SU-DHL-6 (cell line): Measurements from ENCODE around the gene TAS2R60.

Source experiments
- H2AFZ ChIP-seq: fragments of 200-600 bp; sonication (generic); 2 replicates; pipeline ENCODE4 v1.6.1; 2014; ENCODE audit warnings: low read depth, mild to moderate bottlenecking, moderate library complexity, mixed read lengths, antibody characterized with exemption, low read length; ENCODE audit not compliant: severe bottlenecking
- H3F3A ChIP-seq: fragments of 200-600 bp; shearing (Covaris generic); 2 replicates; pipeline ENCODE4 v1.6.0; 2016; ENCODE audit warnings: antibody characterized with exemption, mild to moderate bottlenecking; ENCODE audit not compliant: insufficient read depth
- H3K27ac ChIP-seq: fragments of 200-600 bp; sonication (generic); 2 replicates; pipeline ENCODE4 v1.5.1; 2016; ENCODE audit warnings: low read depth, mild to moderate bottlenecking, low read length, moderate library complexity, mixed read lengths
- H3K27me3 ChIP-seq: fragments of 200-600 bp; sonication (generic), shearing (Covaris generic); 2 replicates; pipeline ENCODE4 v1.6.0; 2014; ENCODE audit warnings: mild to moderate bottlenecking, low read length
- H3K36me3 ChIP-seq: fragments of 200-600 bp; sonication (generic); 2 replicates; pipeline ENCODE4 v1.6.1; 2014; ENCODE audit warnings: mild to moderate bottlenecking, low read length, mixed read lengths
- H3K4me2 ChIP-seq: fragments of 300-600, 200-600 bp; shearing (Covaris generic), sonication (generic); 2 replicates; pipeline ENCODE4 v1.6.0; 2014; ENCODE audit warnings: low read length, low read depth, mild to moderate bottlenecking; ENCODE audit not compliant: poor library complexity, severe bottlenecking
- H3K4me3 ChIP-seq: fragments of 200-600 bp; sonication (generic); 2 replicates; pipeline ENCODE4 v1.5.1; 2014; ENCODE audit warnings: antibody characterized with exemption, low read length, mild to moderate bottlenecking, mixed read lengths; ENCODE audit not compliant: insufficient read depth, poor library complexity, severe bottlenecking
- H3K79me2 ChIP-seq: fragments of 200-600 bp; sonication (generic); 2 replicates; pipeline ENCODE4 v1.6.1; 2014; ENCODE audit warnings: mild to moderate bottlenecking, low read length, moderate library complexity; ENCODE audit not compliant: insufficient read depth
- H3K9ac ChIP-seq: fragments of 200-600 bp; sonication (generic); 2 replicates; pipeline ENCODE4 v1.7.0; 2014; ENCODE audit warnings: mild to moderate bottlenecking, low read length
- H3K9me2 ChIP-seq: fragments of 200-600 bp; sonication (generic); replicated peaks from 2 replicates; pipeline ENCODE4 v1.6.1; 2014; ENCODE audit warnings: low read length; ENCODE audit not compliant: insufficient read depth
- H3K9me3 ChIP-seq: fragments of 200-600 bp; sonication (generic); 2 replicates; pipeline ENCODE4 v1.6.1; 2014; ENCODE audit warnings: low read length, mixed read lengths; ENCODE audit not compliant: insufficient read depth
- H4K20me1 ChIP-seq: fragments of 200-600 bp; sonication (generic); 2 replicates; pipeline ENCODE4 v1.6.1; 2014; ENCODE audit warnings: low read depth, mild to moderate bottlenecking, antibody characterized with exemption, low read length, moderate library complexity, mixed read lengths
- CTCF ChIP-seq: fragments of 200-600 bp; sonication (generic); IDR thresholded peaks from one replicate; pipeline ENCODE4 v1.5.1; 2017; ENCODE audit warnings: antibody characterized with exemption, mild to moderate bottlenecking, low read length, moderate library complexity; ENCODE audit not compliant: insufficient read depth, poor library complexity, severe bottlenecking
- EZH2phosphoT487 ChIP-seq: fragments of 200-600 bp; sonication (generic), shearing (Covaris generic); conservative IDR thresholded peaks from 2 replicates; pipeline ENCODE4 v1.6.1; 2018; ENCODE audit warnings: mild to moderate bottlenecking, antibody characterized with exemption, low read length, moderate library complexity, mixed read lengths

Gene TAS2R60

GRCh38 chr7:143479055-143479766 is 36.0 kb downstream of the TAS2R60 start:
- Histone ChIP-seq H3K9me3 (no peaks in the 10 kb centered on the region), H3K9me2 (no peaks in the 10 kb centered on the region), H3K4me3 (no peak overlapping the region), H3K36me3 (no peaks in the 10 kb centered on the region), H3K4me2 (no peak overlapping the region), H2AFZ (no peak overlapping the region), H3K9ac (no peak overlapping the region), H3K27ac (no peak overlapping the region), H3K27me3 (no peaks in the 10 kb centered on the region), H4K20me1 (no peaks in the 10 kb centered on the region), H3F3A (no peaks in the 10 kb centered on the region), H3K79me2 (no peaks in the 10 kb centered on the region)
- TF ChIP-seq EZH2phosphoT487 = no peak
- no peak for TF ChIP-seq CTCF

DNA sequence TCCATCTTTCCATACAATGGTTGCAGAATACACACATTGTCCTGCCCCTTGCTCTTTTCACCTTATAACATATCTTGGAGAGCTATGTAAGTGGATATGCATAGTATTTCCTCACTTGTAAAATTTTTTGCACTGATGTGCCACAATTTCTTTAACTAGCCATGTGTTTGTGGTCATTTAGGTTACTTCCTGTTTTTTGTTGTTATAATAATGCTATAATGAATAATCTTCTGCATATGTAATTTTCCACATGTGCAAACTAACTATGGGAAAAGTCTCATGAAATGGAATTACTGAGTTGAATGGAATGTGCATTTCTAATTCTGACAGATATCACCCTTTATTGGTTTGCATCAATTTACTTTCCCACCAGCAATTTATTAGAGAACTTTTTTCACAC is 37.2 kb downstream of the TAS2R60 start:
- Histone ChIP-seq H3K36me3 (no peaks in the 10 kb centered on the region), H3K79me2 (no peaks in the 10 kb centered on the region), H3K9me2 (no peaks in the 10 kb centered on the region), H3K27ac (no peak overlapping the region), H3K27me3 (no peaks in the 10 kb centered on the region), H3K4me2 (no peak overlapping the region), H2AFZ (no peak overlapping the region), H3F3A (no peaks in the 10 kb centered on the region), H3K9me3 (no peaks in the 10 kb centered on the region), H3K9ac (no peak overlapping the region), H4K20me1 (no peaks in the 10 kb centered on the region), H3K4me3 (no peak overlapping the region)
- TF ChIP-seq EZH2phosphoT487 (no peak), CTCF (no peak)

DNA sequence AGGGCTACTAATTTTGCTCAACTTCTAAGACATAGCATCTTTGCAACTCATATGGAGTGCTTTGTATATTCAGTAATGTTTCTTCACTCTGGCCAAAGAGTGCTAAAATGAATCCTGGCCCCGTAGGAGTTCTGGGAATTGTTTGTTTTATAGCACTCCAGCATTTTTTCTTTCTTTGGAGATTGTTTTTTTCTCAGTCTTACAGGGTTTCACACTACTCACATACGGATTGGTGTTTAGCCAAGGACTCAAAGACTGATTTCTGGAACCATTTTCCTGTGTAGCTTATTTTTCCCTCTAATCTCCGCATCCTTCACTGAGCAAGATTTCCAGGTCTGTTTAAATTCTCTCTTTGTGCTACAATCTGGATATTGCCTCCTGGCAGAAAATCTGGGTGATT is 40.9 kb downstream of the TAS2R60 start:
- no peak overlapping the region for H3K4me2 ChIP-seq
- H3K27me3 ChIP-seq = no peaks in the 10 kb centered on the region
- TF ChIP-seq EZH2phosphoT487 (no peak), CTCF (no peak)
- no peaks in the 10 kb centered on the region for H3F3A ChIP-seq
- H3K36me3 ChIP-seq = no peaks in the 10 kb centered on the region
- H2AFZ ChIP-seq = no peak overlapping the region
- H4K20me1 ChIP-seq = no peaks in the 10 kb centered on the region
- no peak overlapping the region for H3K9ac ChIP-seq
- H3K27ac ChIP-seq = no peak overlapping the region
- no peaks in the 10 kb centered on the region for H3K9me3 ChIP-seq
- H3K79me2 ChIP-seq = no peaks in the 10 kb centered on the region
- H3K4me3 ChIP-seq = no peak overlapping the region
- no peaks in the 10 kb centered on the region for H3K9me2 ChIP-seq
